Left hindlimb (tissue), 1 donor: Measurements from ENCODE around the gene LRFN4.
"Not testable (repeated sequence)": the region's sequence is repeated elsewhere in the genome, so short reads cannot be mapped to it uniquely, and the experiment has no call there.

Experiments
- DNase-seq: peaks from one replicate; pipeline ENCODE4 v3.0.0-alpha.2; 2018

LRFN4 gene

GRCh38 chr11:66856496-66857233, at the start of gene LRFN4:
Gene LRFN4 (plus strand): TSS chr11:66857064. CDS start chr11:66857745, 681 bp downstream.
- no peak for DNase-seq

DNA sequence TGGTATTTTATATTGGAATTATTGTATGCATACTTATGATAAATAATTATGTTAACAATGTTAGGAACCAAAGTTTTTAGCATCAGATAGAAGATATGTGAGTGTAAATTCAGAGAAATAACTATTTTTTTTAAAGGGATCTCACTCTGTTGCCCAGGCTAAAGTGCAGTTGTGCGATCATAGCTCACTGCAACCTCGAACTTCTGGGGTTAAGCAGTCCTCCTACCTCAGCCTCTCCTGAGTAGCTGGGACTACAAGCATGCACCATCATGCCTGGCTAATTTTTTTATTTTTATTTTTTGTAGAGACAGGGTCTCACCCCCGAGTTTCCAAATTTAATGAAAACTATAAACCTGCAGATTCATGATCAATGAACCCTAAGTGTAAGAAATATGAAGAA, 47.3 kb upstream of the LRFN4 start:
- no peak for DNase-seq

DNA sequence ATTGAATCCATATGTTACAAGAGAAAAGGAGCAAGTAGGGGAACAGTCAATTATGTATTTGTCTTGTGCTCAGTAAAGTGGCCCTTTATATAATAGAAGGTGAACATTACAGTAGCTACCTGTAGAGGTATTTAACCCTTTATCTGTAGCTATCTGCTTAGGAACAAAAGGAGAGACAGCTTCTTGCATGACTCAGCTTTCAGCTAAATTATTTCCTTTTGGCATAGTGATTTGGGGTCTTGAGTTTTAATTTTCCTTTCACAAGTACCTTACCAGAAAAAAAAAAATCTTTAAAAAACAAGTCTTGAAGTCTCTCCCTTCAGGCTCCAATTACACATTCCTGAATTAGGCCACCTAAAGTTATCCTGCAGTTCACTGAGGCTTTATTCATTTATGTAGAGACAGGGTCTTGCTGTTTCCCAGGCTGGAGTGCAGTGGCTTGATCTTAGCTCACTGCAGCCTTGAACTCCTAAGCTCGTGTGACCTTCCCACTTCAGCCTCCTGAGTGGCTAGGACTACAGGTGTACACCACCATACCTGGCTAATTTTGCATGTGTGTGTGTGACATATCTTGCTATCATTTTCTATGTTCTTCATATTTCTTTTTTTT, 46.2 kb upstream of the LRFN4 start:
- DNase-seq: no peak

DNA sequence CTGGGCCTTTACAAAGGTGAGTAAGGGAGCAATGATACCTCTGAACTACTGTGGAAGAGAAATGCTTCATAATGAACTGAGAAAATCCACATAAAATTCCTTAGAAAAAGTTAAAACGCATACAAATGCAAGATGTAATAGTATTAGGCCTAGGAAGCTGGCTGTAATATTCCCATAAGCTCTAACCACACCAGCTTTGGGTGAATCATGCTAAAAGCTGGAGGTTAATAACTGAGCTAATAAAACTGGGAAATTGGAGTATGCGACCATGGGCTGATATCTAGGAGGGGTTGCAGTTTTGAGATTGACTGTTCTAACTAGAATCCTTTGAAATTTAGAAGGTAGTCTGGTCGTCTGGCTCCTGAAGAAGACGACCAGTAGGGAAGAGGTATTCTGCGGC, 42.2 kb upstream of the LRFN4 start:
- DNase-seq: no peak

DNA sequence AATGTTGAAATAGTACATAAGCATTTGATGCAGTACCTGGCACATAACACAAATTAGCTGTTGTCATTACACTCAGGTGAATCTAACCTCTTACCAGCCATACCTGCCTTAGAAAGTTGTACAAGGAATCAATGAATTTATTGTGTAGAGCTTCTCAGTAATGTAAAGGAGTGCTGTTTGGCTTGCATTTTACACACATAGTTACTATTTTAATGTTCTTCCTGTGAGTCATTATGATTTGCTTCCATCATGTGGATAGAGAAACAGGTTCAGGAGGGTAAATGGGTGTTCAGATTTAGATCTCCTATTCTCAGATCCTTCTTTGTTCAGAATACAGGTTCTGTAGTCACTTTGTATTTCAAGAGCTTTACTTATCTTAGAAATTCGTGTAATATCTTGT, 41.2 kb upstream of the LRFN4 start:
- no peak for DNase-seq

DNA sequence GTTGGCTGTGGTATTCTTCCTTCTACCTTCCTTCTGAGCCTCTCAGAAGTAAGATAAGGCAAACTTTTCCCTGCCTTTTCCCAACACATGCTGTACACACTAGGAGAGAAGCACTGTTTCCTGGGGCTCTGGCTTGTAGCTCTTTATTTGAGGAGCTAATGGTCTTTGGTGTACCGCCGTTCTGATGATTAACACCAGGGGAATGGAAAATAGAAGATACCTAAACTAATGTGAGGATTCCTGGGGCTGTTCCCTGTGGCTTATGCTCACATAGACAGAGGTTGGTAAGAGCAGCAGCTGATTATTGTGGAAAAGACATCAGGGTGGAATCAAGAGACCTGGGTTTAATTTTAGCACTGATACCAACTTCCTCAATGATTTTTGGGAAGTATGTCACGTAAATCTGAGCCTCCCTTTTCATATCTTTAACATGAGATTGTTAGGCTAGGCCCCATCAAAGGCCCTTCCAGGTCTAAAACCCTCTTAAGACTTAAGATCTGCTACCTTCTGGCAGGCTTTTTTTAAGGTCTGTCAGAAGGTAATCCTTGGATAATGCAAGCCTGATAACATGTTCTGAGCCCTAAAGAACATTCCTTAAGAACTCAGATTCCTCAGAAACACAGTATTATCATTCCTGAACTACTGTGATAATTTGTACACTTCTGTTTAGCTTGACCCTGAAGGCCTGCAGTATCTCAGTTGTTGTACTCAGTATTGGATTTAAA, 38.5 kb upstream of the LRFN4 start:
- no peak for DNase-seq

GRCh38 chr11:66820381-66820780, 36.5 kb upstream of the LRFN4 start:
- no peak for DNase-seq

GRCh38 chr11:66820901-66821300, 36.0 kb upstream of the LRFN4 start:
- DNase-seq: no peak

DNA sequence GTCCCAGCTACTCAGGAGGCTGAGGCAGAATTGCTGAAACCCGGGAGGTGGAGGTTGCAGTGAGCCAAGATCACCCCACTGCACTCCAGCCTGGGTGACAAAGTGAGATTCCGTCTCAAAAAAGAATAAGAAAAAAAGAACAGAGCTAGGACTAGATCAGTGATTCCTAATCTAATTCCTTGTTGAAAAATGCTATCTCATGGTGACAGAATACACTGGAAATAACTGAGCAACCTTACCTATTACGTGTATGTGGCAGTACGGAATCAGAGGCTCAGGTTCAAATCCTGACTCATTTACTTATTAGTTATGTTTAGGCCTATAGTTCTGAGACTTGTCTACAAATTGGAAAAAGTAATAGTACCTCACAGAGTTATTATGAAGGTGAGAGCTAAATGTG, 33.2 kb upstream of the LRFN4 start:
- DNase-seq: no peak

- DNase-seq: not testable (repeated sequence)
Observed at GRCh38 chr11:66824573-66824972, 32.3 kb upstream of the LRFN4 start.

GRCh38 chr11:66834539-66834845, 22.4 kb upstream of the LRFN4 start:
- no peak for DNase-seq

DNA sequence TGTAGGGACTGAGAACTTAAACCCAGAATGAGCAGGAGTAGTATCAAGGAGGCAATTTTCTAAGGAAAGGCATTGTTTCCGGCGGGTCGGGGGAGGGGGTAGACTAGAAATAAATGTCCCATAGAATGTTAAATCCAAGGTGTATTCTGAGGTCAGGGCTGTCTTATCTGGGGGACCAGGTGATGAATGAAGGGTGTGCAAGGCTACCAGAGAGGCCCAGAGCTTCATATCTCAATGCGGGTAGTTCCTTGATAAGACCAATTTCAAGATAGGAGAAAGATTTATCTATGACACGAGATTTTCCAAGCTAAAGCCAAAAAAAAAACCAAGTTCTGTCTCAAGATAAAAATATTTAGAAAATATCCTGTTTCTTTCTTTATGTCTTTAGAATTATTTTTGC, 21.9 kb upstream of the LRFN4 start:
- DNase-seq: no peak

DNA sequence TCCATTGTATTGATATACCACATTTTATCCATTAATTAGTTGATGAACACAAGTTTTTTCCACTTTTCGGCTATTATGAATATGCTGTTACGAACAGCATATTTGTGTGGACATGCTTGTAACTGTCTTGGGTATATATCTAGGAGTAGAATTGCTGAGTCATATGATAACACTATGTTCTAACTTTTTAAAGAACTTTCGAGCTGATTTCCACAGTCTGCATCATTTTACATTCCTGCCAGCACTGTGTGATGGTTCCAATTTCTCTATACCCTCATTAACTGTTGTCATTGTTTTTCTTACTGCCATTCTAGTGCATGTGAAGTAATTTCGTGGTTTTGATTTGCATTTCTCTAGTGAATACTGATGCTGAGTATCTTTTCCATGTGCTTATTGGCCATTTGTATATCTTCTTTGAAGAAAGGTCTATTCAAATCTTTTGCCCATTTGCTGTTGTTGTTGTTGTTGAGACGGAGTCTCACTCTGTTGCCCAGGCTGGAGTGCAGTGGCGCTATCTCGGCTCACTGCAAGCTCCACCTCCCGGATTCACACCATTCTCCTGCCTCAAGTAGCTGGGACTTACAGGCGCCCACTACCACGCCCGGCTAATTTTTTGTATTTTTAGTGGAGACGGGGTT, 21.0 kb upstream of the LRFN4 start:
- no peak for DNase-seq

- no peak for DNase-seq
Observed at GRCh38 chr11:66840317-66841091, 16.4 kb upstream of the LRFN4 start.

GRCh38 chr11:66841861-66842260, 15.0 kb upstream of the LRFN4 start:
- DNase-seq: no peak

GRCh38 chr11:66842501-66842895, 14.4 kb upstream of the LRFN4 start:
- no peak for DNase-seq

DNA sequence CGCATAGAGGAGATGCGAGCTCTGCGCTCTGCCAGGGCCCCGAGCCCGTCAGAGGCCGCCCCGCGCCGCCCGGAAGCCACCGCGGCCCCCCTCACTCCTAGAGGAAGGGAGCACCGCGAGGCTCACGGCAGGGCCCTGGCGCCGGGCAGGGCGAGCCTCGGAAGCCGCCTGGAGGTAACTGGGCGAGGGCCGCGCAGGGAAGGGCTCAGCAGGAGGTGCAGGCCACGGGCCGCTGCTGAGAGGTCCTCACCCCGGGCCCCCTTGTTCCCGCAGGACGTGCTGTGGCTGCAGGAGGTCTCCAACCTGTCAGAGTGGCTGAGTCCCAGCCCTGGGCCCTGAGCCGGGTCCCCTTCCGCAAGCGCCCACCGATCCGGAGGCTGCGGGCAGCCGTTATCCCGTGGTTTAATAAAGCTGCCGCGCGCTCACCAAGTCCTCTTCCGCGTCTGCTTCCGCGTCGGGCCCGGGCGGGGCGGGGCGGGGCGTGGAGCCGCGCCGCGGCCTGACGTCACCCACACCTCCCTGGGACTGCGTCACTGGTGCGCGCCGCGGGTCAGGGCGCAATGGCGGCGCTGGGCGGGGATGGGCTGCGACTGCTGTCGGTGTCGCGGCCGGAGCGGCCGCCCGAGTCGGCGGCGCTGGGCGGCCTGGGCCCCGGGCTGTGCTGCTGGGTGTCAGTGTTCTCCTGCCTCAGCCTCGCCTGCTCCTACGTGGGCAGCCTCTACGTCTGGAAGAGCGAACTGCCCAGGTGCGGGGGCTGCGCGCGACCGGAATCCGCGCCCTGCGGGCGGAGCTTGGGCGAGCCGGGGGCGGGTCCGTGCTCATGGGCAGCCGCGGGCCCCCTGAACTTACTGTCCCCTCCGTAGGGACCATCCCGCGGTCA, 13.7 kb upstream of the LRFN4 start, which contains the start of gene RCE1:
TSS of gene RCE1 (plus strand) at position 546 of the 880 bp plus-strand sequence. CDS start at position 561, 15 bp downstream.
- DNase-seq: peak; percentile 94

GRCh38 chr11:66843776-66844495, 12.9 kb upstream of the LRFN4 start:
- no peak for DNase-seq

DNA sequence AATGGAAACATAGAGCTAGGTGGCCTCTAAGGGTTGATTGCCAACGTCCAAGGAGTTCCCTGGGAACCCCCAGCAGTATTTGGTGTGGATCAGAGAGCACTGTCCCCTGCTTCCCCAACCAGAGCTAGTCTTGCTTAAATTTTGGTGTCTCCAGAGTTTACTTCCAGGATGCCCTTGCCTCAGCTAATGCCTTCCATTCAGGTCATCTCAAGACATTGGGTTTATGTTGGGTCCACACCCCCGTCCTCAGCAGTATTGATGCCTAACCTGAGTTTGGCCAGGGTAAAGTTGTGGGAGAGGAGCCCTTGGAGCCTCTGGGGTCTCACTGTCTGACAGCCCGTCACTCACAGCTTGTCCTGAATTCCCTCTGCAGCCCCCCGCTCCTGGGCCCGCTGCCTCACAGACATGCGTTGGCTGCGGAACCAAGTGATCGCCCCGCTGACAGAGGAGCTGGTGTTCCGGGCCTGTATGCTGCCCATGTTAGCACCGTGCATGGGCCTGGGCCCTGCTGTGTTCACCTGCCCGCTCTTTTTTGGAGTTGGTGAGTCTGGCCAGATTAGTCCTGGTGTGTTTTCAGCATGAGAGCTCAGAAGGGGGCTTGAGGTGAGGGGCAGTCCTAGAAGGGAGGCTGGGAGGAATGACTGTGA, 12.2 kb upstream of the LRFN4 start:
- DNase-seq: no peak

- DNase-seq: no peak
Observed at GRCh38 chr11:66845143-66845875, 11.6 kb upstream of the LRFN4 start.
